Left hindlimb (tissue), 1 donor: ENCODE data around the gene MICAL2.

Source experiments
- DNase-seq: peaks from one replicate; pipeline ENCODE4 v3.0.0-alpha.2; 2018

Gene MICAL2

GRCh38 chr11:12235080-12235479 lies 124.7 kb downstream of the MICAL2 start:
- no peak for DNase-seq

- DNase-seq: no peak
Observed at GRCh38 chr11:12235553-12235946, 125.2 kb downstream of the MICAL2 start.

GRCh38 chr11:12235947-12236743 lies 125.8 kb downstream of the MICAL2 start:
- peak; percentile 74 for DNase-seq

GRCh38 chr11:12236744-12237101 lies 126.3 kb downstream of the MICAL2 start:
- no peak for DNase-seq

GRCh38 chr11:12237381-12237784 lies 127.0 kb downstream of the MICAL2 start:
- DNase-seq: no peak

- DNase-seq: no peak
Observed at GRCh38 chr11:12238420-12238819, 128.0 kb downstream of the MICAL2 start.

GRCh38 chr11:12239396-12239795 lies 129.0 kb downstream of the MICAL2 start:
- DNase-seq: no peak

GRCh38 chr11:12239804-12240371 lies 129.5 kb downstream of the MICAL2 start:
- DNase-seq: no peak

GRCh38 chr11:12240677-12241076 lies 130.3 kb downstream of the MICAL2 start:
- DNase-seq: no peak

GRCh38 chr11:12241401-12241800 lies 131.0 kb downstream of the MICAL2 start:
- no peak for DNase-seq

- DNase-seq: no peak
Observed at GRCh38 chr11:12241971-12242672, 131.7 kb downstream of the MICAL2 start.

GRCh38 chr11:12242966-12243365 lies 132.6 kb downstream of the MICAL2 start:
- DNase-seq: no peak

GRCh38 chr11:12243486-12243885 lies 133.1 kb downstream of the MICAL2 start:
- DNase-seq: peak; percentile 78

GRCh38 chr11:12243911-12244550 lies 133.6 kb downstream of the MICAL2 start:
- no peak for DNase-seq

- peak; percentile 57 for DNase-seq
Observed at GRCh38 chr11:12245091-12245490, 134.7 kb downstream of the MICAL2 start.

- no peak for DNase-seq
Observed at GRCh38 chr11:12245549-12246016, 135.2 kb downstream of the MICAL2 start.

- no peak for DNase-seq
Observed at GRCh38 chr11:12246147-12246546, 135.8 kb downstream of the MICAL2 start.

GRCh38 chr11:12246989-12247388 lies 136.6 kb downstream of the MICAL2 start:
- no peak for DNase-seq

- no peak for DNase-seq
Observed at GRCh38 chr11:12247543-12248254, 137.3 kb downstream of the MICAL2 start.

GRCh38 chr11:12248330-12248729 lies 137.9 kb downstream of the MICAL2 start:
- DNase-seq: peak; percentile 75

- peak; percentile 74 for DNase-seq
Observed at GRCh38 chr11:12249590-12250260, 139.3 kb downstream of the MICAL2 start.
